HTERT RPE-1 (cell line): ENCODE measurements around the gene CPLX4.
"Not testable (repeated sequence)": the region's sequence is repeated elsewhere in the genome, so short reads cannot be mapped to it uniquely, and the experiment has no call there.

Source experiments
- in situ Hi-C: fragments of 300-500 bp; cut with MboI; formaldehyde crosslinking; loops from 4 replicates; pipeline ENCODE4 v1.14.3; 2020; ENCODE audit warnings: low sequenced_read_pairs

The CPLX4 gene

DNA sequence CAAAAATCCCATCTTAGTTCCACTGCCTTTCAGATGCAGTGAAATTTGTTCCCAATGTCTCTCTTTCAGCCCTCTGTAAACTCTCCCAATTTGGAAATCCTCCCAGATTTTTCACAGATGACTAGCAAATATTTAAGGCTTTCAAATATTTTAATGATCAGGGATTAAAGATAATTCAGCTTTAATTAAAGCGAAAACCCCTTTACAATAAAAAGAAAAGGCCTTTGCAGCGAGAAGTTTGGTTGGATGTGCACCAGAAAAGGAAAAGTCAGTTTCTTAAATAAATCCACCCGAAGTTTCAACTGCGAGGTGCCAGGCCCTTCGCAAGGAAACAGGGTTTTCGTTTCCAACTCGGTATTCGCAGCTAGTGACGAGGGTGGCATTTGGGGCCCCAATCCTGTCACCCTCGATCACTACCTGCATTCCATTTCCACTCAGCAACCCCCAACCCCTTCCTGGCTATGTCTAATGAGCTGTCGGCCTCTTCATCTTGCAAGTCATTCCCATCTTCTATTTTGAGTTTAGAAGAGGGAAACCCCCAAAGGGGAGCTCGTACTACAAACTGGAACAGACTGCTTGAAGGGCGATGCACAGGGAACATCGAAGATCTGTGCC is 46.7 kb downstream of the CPLX4 start:
- in situ Hi-C loops = no loop called here

- in situ Hi-C loops = no loop called here
Observed at GRCh38 chr18:59270689-59271257, 47.7 kb downstream of the CPLX4 start.

DNA sequence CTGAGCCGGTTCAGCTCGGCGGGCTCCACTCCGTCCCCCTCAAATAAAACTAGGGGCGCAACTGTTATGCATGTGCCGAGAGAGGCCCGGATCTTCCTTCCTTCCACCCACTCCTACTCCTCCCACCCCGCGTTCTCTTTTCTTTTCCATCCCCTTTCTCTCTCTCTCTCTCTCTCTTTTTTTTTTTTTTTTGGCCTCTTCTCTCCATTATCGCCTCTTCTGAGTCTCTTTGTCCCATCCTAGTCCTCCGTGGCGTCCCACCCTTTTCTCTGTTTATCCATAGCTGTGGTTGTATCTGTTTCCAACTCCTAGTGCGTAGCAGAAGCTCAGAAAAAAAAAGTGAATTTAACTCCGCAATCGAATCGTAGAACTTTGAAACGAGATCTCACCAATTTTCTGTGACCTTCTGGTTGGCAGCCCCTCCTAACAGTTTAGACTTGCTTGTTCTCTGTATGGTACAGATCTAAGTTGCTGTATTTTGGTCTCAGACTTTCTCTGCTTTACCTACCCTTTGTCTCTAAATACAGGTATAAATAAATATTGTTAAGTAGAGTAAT is 48.8 kb downstream of the CPLX4 start:
- in situ Hi-C loops = no loop called here

- in situ Hi-C loops = no loop called here
Observed at GRCh38 chr18:59268721-59269562, 49.5 kb downstream of the CPLX4 start.

GRCh38 chr18:59268127-59268720 is 50.2 kb downstream of the CPLX4 start:
- in situ Hi-C loops = no loop called here

DNA sequence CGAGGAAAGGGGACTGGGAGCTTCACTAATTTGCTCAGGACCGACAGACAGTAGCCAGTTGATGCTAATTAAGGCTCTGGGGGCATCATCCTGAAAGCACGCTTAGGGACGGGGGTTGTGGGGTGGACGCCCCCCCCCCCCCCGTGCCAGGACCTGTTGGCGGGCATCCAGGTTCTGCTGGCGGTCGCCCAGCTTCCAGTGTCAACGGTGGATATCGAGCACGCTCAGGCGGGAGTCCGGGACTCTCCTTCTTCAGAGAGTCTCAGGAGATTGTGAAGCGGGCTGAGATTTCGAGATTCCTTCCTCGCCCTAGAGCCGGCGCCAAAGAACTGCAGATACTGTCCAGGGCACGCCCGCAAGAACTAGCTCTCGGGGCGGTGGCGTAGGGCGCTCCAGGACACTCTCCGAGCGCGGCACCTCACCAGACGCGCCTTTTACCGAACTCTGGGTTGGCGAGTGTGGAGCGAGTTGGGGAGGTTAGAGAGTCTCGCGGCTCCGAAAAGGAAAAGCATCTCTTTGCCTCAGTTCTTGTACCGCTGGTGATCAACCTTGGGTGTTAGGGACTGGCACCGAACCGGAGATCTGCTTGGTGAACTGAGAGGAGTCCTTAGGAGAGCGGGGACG is 50.8 kb downstream of the CPLX4 start:
- in situ Hi-C loops = no loop called here

- in situ Hi-C loops = no loop called here
Observed at GRCh38 chr18:59266886-59267502, 51.5 kb downstream of the CPLX4 start.

GRCh38 chr18:59266459-59266858 is 52.0 kb downstream of the CPLX4 start:
- in situ Hi-C loops = no loop called here

DNA sequence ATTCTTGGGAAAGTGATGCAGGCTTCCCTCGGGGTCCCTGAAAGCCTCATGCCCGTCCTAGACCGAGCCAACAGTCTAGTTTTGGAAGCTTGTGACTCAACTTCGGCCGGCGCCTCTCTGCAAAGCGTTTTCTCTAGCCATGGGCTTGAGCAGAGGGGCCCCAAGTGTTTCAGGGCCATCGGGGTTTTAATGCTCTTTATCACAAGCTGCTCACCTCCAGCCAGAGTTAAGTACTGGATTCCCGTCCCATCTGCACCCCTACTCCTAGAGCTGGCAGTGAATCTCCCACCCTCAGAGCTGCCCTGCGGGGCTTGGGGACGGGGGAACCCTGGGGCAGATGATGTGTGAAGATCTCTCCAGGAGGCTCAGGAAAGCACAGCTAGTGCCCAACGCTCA is 52.5 kb downstream of the CPLX4 start:
- in situ Hi-C loops = no loop called here

DNA sequence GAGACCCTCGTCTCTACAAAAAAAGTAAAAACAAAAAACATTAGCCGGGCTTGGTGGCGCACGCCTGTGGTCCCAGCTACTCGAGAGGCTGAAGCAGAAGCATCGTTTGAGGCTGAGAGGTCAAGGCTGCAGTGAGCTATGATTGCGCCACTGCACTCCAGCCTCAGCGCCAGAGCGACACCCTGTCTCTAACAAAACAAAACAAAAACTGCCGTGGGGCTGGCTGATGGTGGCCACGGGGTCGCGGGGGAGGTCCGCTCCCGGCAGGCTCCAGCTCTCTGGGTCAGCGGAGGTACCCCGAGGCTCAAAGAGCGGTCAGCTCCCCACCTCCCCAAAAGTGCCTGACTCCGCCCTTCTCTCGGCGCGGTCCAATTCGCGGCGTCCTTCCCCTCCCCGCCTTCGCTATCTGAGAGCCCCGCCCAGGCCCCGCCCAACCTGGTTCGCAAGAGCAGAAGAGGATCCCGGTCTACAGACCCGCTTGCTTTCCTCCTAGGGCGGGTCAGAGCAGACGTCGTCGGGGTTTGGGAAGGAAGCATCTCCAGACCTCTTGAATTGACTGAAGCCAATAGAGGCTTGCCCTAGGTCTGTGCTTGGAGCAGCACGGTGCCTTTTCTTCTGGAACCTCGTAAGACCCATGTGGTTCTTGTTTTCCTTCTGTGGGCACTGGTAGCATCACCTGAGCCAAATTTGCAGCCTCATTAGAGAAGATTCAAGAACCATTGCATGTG is 53.0 kb downstream of the CPLX4 start:
- in situ Hi-C loops = no loop called here

GRCh38 chr18:59264651-59265245 is 53.7 kb downstream of the CPLX4 start:
- in situ Hi-C loops = no loop called here

DNA sequence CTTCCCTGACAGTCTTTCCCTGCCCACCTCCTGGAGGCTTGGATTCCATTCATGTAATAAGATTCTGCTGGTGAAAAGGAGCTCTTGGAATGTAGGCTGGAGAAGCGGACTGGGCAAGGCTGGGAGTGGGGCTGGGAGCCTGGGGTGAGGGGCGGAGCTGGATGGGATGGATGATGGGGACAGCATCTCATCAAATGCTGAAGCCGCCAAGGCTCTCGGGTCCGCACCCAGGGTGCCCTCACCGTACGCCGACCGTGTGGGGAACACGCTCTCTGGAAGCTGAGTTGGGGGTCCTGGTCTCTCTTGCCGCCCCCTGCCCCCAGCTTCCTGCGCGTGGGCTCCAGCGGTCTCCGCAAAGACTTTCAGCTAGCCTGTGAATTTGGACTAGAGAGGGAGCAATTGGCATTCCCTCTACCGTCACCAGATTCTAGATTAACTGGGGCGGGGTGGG is 54.3 kb downstream of the CPLX4 start:
- in situ Hi-C loops = no loop called here

GRCh38 chr18:59263661-59264060 is 54.8 kb downstream of the CPLX4 start:
- in situ Hi-C loops = no loop called here

GRCh38 chr18:59262243-59262642 is 56.2 kb downstream of the CPLX4 start:
- in situ Hi-C loops = not testable (repeated sequence)

DNA sequence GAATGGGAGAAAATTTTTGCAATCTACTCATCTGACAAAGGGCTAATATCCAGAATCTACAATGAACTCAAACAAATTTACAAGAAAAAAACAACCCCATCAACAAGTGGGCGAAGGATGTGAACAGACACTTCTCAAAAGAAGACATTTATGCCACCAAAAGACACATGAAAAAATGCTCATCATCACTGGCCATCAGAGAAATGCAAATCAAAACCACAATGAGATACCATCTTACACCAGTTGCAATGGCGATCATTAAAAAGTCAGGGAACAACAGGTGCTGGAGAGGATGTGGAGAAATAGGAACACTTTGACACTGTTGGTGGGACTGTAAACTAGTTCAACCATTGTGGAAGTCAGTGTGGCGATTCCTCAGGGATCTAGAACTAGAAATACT is 56.6 kb downstream of the CPLX4 start:
- in situ Hi-C loops = not testable (repeated sequence)

DNA sequence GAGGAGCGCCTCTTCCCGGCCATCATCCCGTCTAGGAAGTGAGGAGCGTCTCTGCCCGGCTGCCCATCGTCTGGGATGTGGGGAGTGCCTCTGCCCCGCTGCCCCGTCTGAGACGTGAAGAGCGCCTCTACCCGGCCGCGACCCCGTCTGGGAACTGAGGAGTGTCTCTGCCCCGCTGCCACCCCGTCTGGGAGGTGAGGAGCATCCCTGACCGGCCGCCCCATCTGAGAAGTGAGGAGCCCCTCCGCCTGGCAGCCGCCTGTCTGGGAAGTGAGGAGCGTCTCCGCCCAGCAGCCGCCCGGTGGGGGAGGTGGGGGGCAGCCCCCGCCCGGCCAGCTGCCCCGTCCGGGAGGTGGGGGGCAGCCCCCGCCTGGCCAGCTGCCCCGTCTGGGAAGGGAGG is 63.0 kb downstream of the CPLX4 start:
- in situ Hi-C loops = not testable (repeated sequence)

GRCh38 chr18:59249199-59249774 is 69.2 kb downstream of the CPLX4 start:
- in situ Hi-C loops = no loop called here

DNA sequence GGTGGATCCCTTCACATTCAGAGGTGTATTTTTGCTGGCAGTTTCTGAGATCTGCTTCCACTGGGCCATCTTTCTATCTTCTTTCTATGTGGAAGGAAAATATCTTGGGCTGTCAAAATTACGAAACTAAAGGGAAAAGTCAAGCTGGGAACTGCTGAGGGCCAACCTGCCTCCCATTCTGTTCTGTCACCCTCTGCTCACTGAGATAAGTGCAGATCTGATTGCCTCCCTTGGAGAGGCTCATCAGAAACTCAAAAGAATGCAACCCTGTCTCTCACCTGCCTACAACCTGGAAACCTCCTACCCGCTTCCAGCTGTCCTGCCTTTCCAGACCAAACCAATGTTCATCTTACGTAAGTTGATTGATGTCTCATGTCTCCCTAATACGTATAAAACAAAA is 71.7 kb downstream of the CPLX4 start:
- in situ Hi-C loops = no loop called here
